T-helper 1 cell treated with Interleukin-12 subunit alpha and Interleukin-12 subunit beta and Interleukin-4 antibody, amounts not matched to agents 30 μg/mL and 1 μg/mL, for 36 hours (primary cell): ENCODE results near the gene DLG2.
"Not testable (repeated sequence)": the region's sequence is repeated elsewhere in the genome, so short reads cannot be mapped to it uniquely, and the experiment has no call there.

ENCODE experiments used
- H3K27ac Mint-ChIP-seq: one replicate; pipeline ENCODE4 v1.8.0; 2021; ENCODE audit warnings: mild to moderate bottlenecking, mixed read lengths
- H3K27me3 Mint-ChIP-seq: one replicate; pipeline ENCODE4 v1.8.0; 2021; ENCODE audit warnings: low read depth, mixed read lengths
- H3K36me3 Mint-ChIP-seq: one replicate; pipeline ENCODE4 v1.8.0; 2021; ENCODE audit warnings: low read depth, mixed read lengths
- H3K4me1 Mint-ChIP-seq: one replicate; pipeline ENCODE4 v1.8.0; 2021; ENCODE audit warnings: low read depth, mixed read lengths
- H3K4me3 Mint-ChIP-seq: one replicate; pipeline ENCODE4 v1.8.0; 2021; ENCODE audit warnings: mild to moderate bottlenecking, moderate library complexity, mixed read lengths
- H3K9me3 Mint-ChIP-seq: one replicate; pipeline ENCODE4 v1.8.0; 2021; ENCODE audit warnings: mixed read lengths

DLG2 gene

DNA sequence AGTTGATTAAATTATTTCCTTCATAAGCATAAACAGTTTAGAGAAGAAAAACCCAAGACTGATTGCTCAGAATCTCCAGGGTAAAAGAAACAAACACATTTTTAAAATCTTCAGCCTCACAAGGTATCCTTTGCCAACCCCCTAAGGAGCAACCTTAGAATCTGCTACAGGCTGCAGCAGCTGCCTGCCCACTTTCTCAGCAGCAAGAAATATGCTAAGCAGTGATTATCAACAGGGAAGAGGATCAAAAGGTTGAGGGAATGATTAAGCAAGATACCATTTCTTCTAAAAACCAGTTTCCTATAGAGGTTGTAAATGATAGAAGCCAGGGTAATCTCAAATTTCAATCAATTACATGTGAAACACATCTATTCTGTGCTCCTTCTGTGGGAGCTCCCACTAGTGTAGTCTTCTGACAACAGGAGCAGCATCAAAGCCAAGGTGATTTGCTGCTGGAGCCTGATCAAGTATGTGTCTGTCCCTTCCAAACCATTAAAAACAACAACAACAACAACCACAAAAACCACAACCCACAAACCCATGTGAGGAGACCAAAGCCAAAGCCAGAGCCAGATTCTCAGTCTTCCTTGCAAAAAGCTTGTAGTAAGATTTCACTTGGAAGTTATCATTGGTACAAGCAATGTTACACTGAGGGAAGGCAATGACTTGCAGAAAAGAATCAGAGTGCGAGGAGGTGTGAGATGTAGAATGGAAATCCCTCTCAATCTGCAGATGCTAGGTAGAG is 761.2 kb downstream of the DLG2 start:
- H3K27ac Mint-ChIP-seq, result no peak overlapping the region
- H3K27me3 Mint-ChIP-seq, result no peaks in the 10 kb centered on the region
- H3K36me3 Mint-ChIP-seq, result no peaks in the 10 kb centered on the region
- no peak overlapping the region for H3K4me3 Mint-ChIP-seq
- peaks cover 3% of the 10 kb centered on the region for H3K9me3 Mint-ChIP-seq
- no peaks in the 10 kb centered on the region for H3K4me1 Mint-ChIP-seq

DNA sequence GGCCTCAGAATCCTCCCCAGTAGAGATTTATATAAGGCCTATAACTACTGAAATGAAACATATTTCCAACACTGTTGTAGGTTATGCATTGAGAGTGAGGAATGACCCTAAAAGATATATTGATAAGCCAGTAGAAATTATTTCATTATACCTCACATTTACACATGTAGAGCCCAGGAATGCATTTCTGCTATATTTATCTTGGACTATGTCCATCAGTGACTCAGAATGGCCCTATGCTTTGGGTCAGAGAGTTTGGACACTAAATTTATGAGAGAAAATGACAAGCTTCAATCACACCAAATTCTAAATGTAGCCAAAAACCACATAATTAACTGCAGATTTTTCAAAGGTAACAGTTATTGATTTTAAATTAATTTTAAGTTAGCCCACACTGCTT is 761.9 kb downstream of the DLG2 start:
- Mint-ChIP-seq H3K9me3 (peaks cover 3% of the 10 kb centered on the region), H3K4me1 (no peaks in the 10 kb centered on the region), H3K27ac (no peak overlapping the region), H3K4me3 (no peak overlapping the region), H3K36me3 (no peaks in the 10 kb centered on the region), H3K27me3 (no peaks in the 10 kb centered on the region)

DNA sequence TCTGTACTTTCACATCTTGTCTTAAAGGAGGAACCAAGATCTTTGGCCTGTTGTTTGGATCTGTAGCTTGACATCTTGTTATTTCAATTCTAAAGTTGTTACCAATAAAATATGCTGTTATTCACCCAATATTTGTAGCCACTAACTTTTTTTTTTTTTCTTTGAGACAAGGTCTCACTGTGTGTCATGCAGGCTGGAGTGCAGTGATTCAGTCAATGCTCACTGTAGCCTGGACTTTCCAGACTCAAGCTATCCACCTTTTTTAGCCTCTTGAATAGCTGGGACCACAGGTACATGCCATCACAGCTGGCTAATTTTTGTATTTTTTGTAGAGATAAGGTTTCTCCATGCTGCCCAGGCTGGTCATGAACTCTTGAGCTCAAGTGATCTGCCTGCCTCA is 769.4 kb downstream of the DLG2 start:
- Mint-ChIP-seq H3K4me3 (no peak overlapping the region), H3K27ac (no peak overlapping the region), H3K9me3 (no peaks in the 10 kb centered on the region), H3K27me3 (no peaks in the 10 kb centered on the region), H3K36me3 (no peaks in the 10 kb centered on the region), H3K4me1 (no peaks in the 10 kb centered on the region)

DNA sequence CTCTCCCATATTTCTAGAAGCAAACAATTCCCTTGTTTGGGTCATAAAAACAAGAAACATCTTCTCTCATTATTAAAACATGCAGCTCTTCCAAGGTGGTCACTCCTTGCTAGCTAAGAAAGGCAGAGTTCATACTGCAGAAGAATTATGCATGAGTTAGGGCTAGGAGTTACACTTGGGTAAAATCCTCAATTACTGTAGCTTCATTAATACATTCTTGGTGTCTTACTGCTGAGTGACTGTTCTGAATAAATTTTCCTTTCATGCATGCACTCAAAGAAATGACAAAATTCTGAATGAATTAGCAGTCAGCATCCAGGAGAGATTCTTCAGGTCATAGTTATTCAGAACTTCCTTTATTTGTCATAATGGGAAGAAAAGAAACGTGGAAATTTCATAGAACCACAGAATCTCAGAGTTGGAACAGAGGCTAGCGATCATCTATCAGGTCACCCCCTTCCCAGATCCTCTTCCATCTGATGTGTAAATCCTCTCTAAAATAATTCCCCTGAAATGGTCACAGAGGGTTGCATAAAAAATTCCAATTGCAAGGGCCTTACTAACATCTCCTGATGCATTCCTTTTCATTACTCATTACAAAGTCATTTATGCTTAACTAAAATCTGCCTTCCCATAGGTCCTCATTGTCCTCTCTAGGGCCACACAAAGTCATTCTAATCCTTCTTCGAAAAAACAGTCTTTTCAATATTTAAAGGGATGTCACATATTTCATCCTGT is 771.5 kb downstream of the DLG2 start:
- Mint-ChIP-seq H3K27ac (no peak overlapping the region), H3K4me3 (no peak overlapping the region), H3K9me3 (no peaks in the 10 kb centered on the region), H3K27me3 (no peaks in the 10 kb centered on the region), H3K36me3 (no peaks in the 10 kb centered on the region), H3K4me1 (no peaks in the 10 kb centered on the region)

DNA sequence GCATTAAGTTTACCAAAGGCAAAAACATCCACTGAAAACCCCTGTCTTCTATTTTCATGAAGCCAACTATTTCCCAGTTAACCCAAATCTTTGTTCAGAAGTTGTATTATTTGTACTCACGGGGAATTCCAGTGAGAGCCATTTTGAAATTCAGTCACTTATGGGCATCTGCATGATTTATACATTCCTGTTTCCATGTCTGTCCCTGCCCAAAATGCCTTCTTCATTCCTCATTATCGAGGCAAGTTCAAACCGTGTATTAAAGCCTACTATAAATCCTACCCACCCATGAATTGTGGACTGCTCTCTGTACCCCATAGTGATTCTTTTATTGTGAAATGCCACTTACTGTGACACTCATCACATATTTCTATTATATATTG is 772.7 kb downstream of the DLG2 start:
- no peaks in the 10 kb centered on the region for H3K9me3 Mint-ChIP-seq
- H3K27me3 Mint-ChIP-seq, result no peaks in the 10 kb centered on the region
- H3K4me3 Mint-ChIP-seq, result no peak overlapping the region

DNA sequence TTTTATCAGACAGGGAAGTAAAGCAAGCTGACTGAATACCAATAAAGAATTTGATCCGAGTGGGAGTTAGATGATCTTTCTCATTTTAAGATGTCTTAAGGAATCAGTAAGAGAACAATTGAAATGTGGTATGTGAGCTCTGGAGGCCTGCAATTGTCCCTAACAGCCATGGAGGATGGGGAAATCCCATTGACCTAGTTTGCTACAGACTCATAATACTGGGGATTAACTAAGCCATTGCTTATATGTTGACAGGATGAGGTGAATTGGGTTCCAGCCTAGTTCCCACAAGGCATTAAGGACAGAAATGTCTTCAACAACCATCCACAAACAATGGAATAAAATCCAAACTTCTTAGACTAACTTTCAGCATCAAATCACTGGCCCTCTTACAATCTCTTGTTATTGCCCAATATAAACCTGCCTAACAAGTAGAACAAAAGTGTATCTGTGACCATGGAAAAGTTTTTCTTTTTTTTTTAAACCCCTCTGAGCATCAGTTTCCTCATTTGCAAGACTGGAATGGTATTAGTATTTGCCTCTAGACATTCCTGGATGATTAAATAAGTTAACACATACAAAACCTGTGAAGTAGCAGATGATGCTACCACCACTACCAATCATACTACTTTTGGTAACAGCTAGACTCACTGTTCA is 773.2 kb downstream of the DLG2 start:
- Mint-ChIP-seq H3K36me3 (no peaks in the 10 kb centered on the region), H3K9me3 (no peaks in the 10 kb centered on the region), H3K4me1 (no peaks in the 10 kb centered on the region), H3K27ac (no peak overlapping the region), H3K4me3 (no peak overlapping the region), H3K27me3 (no peaks in the 10 kb centered on the region)

More for the DNA sequence above, 772.7 kb downstream of the DLG2 start:
- no peak overlapping the region for H3K27ac Mint-ChIP-seq
- H3K36me3 Mint-ChIP-seq, result no peaks in the 10 kb centered on the region
- no peaks in the 10 kb centered on the region for H3K4me1 Mint-ChIP-seq

DNA sequence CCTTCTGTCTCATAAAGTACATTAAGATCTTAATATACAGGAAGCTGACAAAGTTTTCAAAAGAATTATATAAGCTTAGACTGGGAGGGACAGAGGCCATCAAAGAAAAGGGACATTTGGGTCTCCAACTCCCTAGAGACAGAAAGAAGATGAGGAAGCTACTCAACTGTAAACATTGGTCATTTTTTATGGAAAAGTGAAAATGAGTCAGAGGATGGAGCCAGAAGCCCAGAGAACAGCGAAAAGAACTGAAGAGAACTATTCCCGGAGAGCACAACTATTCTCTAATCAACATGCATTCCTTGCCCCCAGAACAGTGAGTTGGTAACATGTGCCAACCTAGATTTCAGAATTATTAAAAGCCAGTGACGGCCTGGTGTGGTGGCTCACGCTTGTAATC is 779.3 kb downstream of the DLG2 start:
- peaks cover 3% of the 10 kb centered on the region for H3K9me3 Mint-ChIP-seq
- H3K4me1 Mint-ChIP-seq, result no peaks in the 10 kb centered on the region
- no peaks in the 10 kb centered on the region for H3K36me3 Mint-ChIP-seq
- no peaks in the 10 kb centered on the region for H3K27me3 Mint-ChIP-seq
- H3K4me3 Mint-ChIP-seq, result no peak overlapping the region
- H3K27ac Mint-ChIP-seq, result no peak overlapping the region

DNA sequence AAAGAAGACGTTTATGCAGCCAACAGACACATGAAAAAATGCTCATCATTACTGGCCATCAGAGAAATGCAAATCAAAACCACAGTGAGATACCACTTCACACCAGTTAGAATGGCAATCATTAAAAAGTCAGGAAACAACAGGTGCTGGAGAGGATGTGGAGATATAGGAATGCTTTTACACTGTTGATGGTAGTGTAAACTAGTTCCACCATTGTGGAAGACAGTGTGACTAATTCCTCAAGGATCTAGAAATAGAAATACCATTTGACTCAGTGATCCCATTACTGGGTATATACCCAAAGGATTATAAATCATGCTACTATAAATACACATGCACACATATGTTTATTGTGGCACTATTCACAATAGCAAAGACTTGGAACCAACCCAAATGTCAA is 786.9 kb downstream of the DLG2 start:
- H3K4me1 Mint-ChIP-seq, H3K36me3 Mint-ChIP-seq, H3K4me3 Mint-ChIP-seq: not testable (repeated sequence)

DNA sequence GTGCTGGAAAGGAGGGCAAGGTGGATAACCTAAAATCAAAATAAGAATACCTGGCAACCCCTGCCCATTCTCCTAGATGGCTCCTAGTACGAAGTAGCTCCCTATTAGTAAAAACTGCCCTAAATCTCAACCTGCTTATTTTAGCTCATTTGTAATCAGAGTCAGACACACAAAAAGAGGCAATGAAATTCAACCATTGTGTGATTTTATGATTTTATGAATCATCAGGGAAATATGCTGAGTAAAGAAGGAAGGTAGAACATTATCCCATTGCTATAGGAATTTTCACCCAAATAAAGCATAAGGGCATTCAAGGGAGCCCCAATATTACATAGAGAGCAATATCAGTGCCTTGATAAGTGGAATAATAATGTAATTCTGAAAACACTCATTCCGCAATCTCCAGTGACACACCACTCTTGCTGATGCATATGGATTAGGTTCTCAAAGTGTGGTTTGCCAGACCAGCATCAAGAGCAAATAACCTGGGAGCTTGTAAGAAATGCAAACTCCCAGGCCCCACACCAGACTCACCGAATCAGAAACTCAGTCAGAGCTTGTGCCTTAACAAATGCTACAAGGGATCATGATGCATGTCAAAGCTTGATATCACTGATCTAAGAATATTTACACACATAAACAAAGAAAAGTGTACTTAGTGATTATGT is 789.6 kb downstream of the DLG2 start:
- Mint-ChIP-seq H3K9me3 (peaks cover 3% of the 10 kb centered on the region), H3K4me1 (no peaks in the 10 kb centered on the region), H3K4me3 (no peak overlapping the region), H3K27ac (no peak overlapping the region), H3K36me3 (no peaks in the 10 kb centered on the region), H3K27me3 (no peaks in the 10 kb centered on the region)

More for the DNA sequence above, 786.9 kb downstream of the DLG2 start:
- H3K27ac Mint-ChIP-seq, H3K9me3 Mint-ChIP-seq, H3K27me3 Mint-ChIP-seq: not testable (repeated sequence)

DNA sequence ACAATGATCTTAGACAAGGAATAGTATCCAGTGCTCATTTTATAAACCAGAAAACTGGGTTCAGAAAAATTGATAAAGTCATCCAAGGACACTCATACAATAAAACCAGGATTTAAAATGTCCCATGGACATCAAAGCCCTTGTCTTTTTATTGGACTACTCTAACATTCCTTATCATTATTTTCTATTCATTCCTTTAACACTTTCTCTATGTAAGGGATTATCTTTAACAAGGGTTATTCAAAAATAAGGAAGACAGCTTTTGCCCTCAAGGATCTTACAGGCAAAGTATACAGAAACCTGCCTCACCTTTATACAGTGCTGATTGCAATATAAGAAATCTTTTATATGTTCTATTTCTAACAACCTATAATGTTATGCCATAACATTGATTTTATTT is 790.8 kb downstream of the DLG2 start:
- H3K4me3 Mint-ChIP-seq, result no peak overlapping the region
- no peak overlapping the region for H3K27ac Mint-ChIP-seq
- no peaks in the 10 kb centered on the region for H3K36me3 Mint-ChIP-seq
- no peaks in the 10 kb centered on the region for H3K4me1 Mint-ChIP-seq
- H3K27me3 Mint-ChIP-seq, result no peaks in the 10 kb centered on the region
- no peaks in the 10 kb centered on the region for H3K9me3 Mint-ChIP-seq

DNA sequence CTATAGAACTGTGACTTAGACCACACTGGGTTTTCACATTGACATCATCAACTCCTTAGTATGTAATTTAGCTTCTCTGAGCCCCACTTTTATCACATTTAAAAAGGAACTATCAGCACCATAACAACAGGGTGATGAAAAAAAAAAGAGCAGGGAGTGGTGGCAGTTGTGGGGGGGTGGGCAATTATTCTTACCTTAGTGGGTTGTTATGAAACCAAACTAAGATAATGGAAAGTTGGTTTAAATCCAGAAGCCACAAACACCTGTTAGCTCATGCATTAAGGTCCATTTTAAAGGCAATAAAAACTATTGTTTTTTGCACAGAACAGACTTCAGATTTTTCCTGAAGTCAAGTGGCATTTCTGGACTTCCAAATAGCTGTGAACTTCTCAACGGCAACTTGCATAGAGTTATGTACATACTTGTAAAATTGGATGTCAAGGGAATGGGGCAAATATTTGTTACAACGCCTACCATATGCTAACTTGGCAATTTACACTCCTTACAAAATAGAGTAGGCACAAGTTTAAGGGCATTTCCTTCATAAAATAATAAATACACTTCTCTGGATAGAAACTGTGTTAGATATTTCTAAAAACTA is 793.6 kb downstream of the DLG2 start:
- H3K27ac Mint-ChIP-seq, result no peak overlapping the region
- H3K27me3 Mint-ChIP-seq, result no peaks in the 10 kb centered on the region
- no peak overlapping the region for H3K4me3 Mint-ChIP-seq
- no peaks in the 10 kb centered on the region for H3K36me3 Mint-ChIP-seq
- no peaks in the 10 kb centered on the region for H3K4me1 Mint-ChIP-seq
- H3K9me3 Mint-ChIP-seq, result no peaks in the 10 kb centered on the region

DNA sequence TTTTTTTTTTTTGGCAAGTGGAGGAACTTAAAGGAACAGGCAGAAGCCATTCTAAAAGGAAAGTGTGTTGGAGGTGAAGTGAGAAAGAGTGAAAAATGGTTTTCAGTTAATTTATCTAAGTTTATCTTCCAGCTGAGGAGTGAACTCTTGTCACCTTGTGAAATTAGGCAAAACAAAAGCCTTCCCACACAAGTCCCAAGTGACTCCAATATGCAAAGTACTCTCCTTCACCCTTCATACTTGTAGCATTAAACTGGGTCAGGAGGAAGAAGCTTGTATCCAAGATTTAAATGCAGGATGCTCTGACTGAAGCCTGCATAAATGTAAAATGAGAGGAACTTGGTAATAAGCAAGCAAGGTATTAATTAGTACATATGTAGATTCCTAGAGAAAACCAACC is 796.8 kb downstream of the DLG2 start:
- Mint-ChIP-seq H3K27me3 (no peaks in the 10 kb centered on the region), H3K27ac (no peak overlapping the region), H3K4me1 (no peaks in the 10 kb centered on the region)

DNA sequence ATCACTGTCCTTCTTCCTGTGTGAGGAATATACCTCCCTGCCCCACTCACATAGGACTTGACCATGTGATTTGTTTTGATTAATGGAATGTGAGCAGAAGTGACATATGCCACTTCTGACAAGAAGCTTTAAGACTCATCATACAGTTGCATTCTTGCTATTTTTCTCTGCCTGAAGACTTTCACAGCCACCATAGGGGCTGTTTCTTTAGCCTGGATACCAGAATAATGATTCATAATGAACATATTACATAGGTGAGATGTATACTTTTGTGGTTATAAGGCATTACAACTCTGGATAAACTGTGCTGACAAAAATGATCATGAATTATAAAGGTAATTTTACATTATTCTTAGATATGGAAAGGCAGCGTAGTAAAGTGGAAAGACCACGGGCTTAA is 798.0 kb downstream of the DLG2 start:
- H3K4me3 Mint-ChIP-seq, result no peak overlapping the region
- no peaks in the 10 kb centered on the region for H3K4me1 Mint-ChIP-seq
- no peaks in the 10 kb centered on the region for H3K9me3 Mint-ChIP-seq
- H3K36me3 Mint-ChIP-seq, result no peaks in the 10 kb centered on the region
- no peaks in the 10 kb centered on the region for H3K27me3 Mint-ChIP-seq
- H3K27ac Mint-ChIP-seq, result no peak overlapping the region

More for the DNA sequence above, 796.8 kb downstream of the DLG2 start:
- Mint-ChIP-seq H3K4me3 (no peak overlapping the region), H3K36me3 (no peaks in the 10 kb centered on the region), H3K9me3 (no peaks in the 10 kb centered on the region)

DNA sequence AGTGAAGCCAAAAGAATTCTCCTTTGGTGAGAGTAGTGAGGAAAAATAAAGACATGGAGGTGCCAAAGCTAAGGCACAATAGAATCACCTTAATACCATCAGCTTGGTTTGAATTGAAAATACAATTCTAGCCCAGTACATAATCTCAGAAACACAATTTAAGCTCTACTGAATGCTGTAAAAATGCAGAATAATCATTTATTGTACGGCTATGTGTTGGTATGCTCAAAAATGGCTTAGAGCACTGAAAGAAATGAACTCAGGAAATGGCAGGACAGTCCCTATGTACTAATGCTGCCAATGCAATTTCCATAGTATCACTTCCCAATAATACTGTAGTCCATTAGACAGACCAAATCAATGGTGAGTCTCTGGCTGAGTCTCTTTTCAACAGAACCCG is 798.5 kb downstream of the DLG2 start:
- Mint-ChIP-seq H3K27ac (no peak overlapping the region), H3K9me3 (no peaks in the 10 kb centered on the region), H3K36me3 (no peaks in the 10 kb centered on the region), H3K27me3 (no peaks in the 10 kb centered on the region), H3K4me1 (no peaks in the 10 kb centered on the region), H3K4me3 (no peak overlapping the region)
